Kidney epithelial cell (primary cell): ENCODE measurements around the gene KCNK10. TPM values are rescaled to one million over a fixed set of nuclear protein-coding genes. Genes with fewer than 3 reads are reported as not detected.
A peak's percentile ranks its signal among the peaks of the same experiment; 100 is the strongest.

Experiments
- DNase-seq: peaks from one replicate; pipeline ENCODE4 v3.0.0-alpha.2; 2010; ENCODE audit warnings: low read depth
- H3K27me3 ChIP-seq: 2 replicates; pipeline ENCODE4 v1.6.0; 2011; ENCODE audit warnings: low read length; ENCODE audit not compliant: control insufficient read depth, insufficient read depth
- H3K36me3 ChIP-seq: 2 replicates; pipeline ENCODE4 v1.5.1; 2011; ENCODE audit warnings: low read length; ENCODE audit not compliant: control insufficient read depth, insufficient read depth
- H3K4me3 ChIP-seq: 2 replicates; pipeline ENCODE4 v1.5.1; 2011; ENCODE audit warnings: low read depth, mild to moderate bottlenecking, control low read depth, low read length
- CTCF ChIP-seq: IDR thresholded peaks from 2 replicates; pipeline ENCODE4 v1.5.1; 2011; ENCODE audit warnings: mild to moderate bottlenecking, moderate library complexity, low read length, control low read depth, inconsistent platforms; ENCODE audit not compliant: insufficient read depth, poor library complexity, severe bottlenecking
- total RNA-seq: library from RNA; depleted of rRNA; stranded (reverse); fragments of >200 nt; gene quantifications from 2 replicates; pipeline ENCODE4 v1.2.3, GENCODE V29; 2015

The KCNK10 gene
- total RNA-seq, 1 donor from 2014 or later: 0.04 TPM

- peaks cover 2% of the 10 kb centered on the region for H3K27me3 ChIP-seq
- H3K36me3 ChIP-seq: no peaks in the 10 kb centered on the region
- H3K4me3 ChIP-seq: no peak overlapping the region
- DNase-seq: no peak
- no peak for TF ChIP-seq CTCF
Measured at GRCh38 chr14:88194531-88194930, 128.5 kb downstream of the KCNK10 start.

- Histone ChIP-seq H3K27me3 (peaks cover 5% of the 10 kb centered on the region), H3K36me3 (no peaks in the 10 kb centered on the region), H3K4me3 (no peak overlapping the region)
- TF ChIP-seq CTCF: no peak
- DNase-seq: no peak
Measured at GRCh38 chr14:88191605-88192004, 131.5 kb downstream of the KCNK10 start.

GRCh38 chr14:88189417-88190191, 133.5 kb downstream of the KCNK10 start:
- TF ChIP-seq CTCF: peak; percentile 75
- peak; percentile 59 for DNase-seq
- no peak overlapping the region for H3K4me3 ChIP-seq
- H3K27me3 ChIP-seq: peaks cover 5% of the 10 kb centered on the region
- H3K36me3 ChIP-seq: no peaks in the 10 kb centered on the region

GRCh38 chr14:88188745-88189416, 134.2 kb downstream of the KCNK10 start:
- DNase-seq: no peak
- H3K36me3 ChIP-seq: no peaks in the 10 kb centered on the region
- H3K27me3 ChIP-seq: peaks cover 3% of the 10 kb centered on the region
- no peak overlapping the region for H3K4me3 ChIP-seq
- TF ChIP-seq CTCF: no peak

GRCh38 chr14:88185843-88186242, 137.2 kb downstream of the KCNK10 start:
- Histone ChIP-seq H3K27me3 (peaks cover 3% of the 10 kb centered on the region), H3K36me3 (no peaks in the 10 kb centered on the region), H3K4me3 (no peak overlapping the region)
- TF ChIP-seq CTCF: no peak
- no peak for DNase-seq
